Kidney epithelial cell (primary cell): ENCODE results near the gene TRUB2. TPM values are rescaled to one million over a fixed set of nuclear protein-coding genes. Genes with fewer than 3 reads are reported as not detected.

ENCODE experiments used
- DNase-seq: peaks from one replicate; pipeline ENCODE4 v3.0.0-alpha.2; 2010; ENCODE audit warnings: low read depth
- H3K27me3 ChIP-seq: 2 replicates; pipeline ENCODE4 v1.6.0; 2011; ENCODE audit warnings: low read length; ENCODE audit not compliant: control insufficient read depth, insufficient read depth
- H3K36me3 ChIP-seq: 2 replicates; pipeline ENCODE4 v1.5.1; 2011; ENCODE audit warnings: low read length; ENCODE audit not compliant: control insufficient read depth, insufficient read depth
- H3K4me3 ChIP-seq: 2 replicates; pipeline ENCODE4 v1.5.1; 2011; ENCODE audit warnings: low read depth, mild to moderate bottlenecking, control low read depth, low read length
- total RNA-seq: library from RNA; depleted of rRNA; stranded (reverse); fragments of >200 nt; gene quantifications from 2 replicates; pipeline ENCODE4 v1.2.3, GENCODE V29; 2015
- TF ChIP-seq, protein P1 (sequence below): IDR thresholded peaks from 2 replicates; pipeline ENCODE4 v1.5.1; 2011; ENCODE audit warnings: mild to moderate bottlenecking, moderate library complexity, low read length, control low read depth, inconsistent platforms; ENCODE audit not compliant: insufficient read depth, poor library complexity, severe bottlenecking

TRUB2 gene
- total RNA-seq, 1 donor from 2014 or later = 24.4 TPM

DNA sequence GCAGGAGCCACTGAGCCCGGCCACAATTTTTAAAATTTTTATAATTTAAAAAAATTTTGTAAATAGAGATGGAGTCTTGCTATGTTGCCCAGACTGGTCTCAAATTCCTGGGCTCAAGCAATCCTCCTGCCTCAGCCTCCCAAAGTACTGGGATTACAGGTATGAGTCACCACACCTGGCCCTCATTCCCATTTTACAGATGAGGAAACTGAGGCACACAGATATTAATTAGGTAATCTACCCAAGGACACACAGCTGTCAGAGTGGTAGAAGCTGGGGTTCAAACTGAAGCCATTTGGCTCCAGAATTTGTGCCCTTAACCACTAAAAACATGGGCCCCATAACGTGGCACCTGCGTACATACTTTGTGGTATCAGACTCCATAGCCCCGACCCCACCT lies 7.5 kb downstream of the TRUB2 start:
- no peak for DNase-seq
- TF ChIP-seq, protein P1, sequence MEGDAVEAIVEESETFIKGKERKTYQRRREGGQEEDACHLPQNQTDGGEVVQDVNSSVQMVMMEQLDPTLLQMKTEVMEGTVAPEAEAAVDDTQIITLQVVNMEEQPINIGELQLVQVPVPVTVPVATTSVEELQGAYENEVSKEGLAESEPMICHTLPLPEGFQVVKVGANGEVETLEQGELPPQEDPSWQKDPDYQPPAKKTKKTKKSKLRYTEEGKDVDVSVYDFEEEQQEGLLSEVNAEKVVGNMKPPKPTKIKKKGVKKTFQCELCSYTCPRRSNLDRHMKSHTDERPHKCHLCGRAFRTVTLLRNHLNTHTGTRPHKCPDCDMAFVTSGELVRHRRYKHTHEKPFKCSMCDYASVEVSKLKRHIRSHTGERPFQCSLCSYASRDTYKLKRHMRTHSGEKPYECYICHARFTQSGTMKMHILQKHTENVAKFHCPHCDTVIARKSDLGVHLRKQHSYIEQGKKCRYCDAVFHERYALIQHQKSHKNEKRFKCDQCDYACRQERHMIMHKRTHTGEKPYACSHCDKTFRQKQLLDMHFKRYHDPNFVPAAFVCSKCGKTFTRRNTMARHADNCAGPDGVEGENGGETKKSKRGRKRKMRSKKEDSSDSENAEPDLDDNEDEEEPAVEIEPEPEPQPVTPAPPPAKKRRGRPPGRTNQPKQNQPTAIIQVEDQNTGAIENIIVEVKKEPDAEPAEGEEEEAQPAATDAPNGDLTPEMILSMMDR = no peak
- Histone ChIP-seq H3K4me3 (no peak overlapping the region), H3K27me3 (no peaks in the 10 kb centered on the region), H3K36me3 (peaks cover 3% of the 10 kb centered on the region)

DNA sequence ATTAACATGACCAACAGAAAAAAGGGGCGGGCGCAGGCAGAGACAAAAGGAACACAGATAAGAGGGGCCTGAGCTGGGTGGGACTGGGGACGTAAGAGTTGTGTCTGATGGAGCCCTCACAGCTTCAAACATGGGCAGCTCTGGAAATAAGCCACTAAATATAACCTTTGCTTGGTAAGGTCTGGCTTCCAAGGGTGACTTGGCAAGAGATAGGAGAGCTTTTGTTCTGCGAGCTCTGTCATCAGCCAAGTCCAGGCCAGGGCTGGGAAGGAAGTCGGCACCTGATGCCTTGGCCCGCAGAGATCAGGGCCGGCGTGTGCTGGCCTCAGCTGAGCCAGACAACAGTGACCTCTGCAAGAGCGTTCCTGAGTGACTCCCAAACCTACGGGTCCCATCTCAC lies 11.8 kb downstream of the TRUB2 start:
- no peak for DNase-seq
- Histone ChIP-seq H3K36me3 (peaks cover 4% of the 10 kb centered on the region), H3K27me3 (no peaks in the 10 kb centered on the region), H3K4me3 (no peak overlapping the region)
- TF ChIP-seq, protein P1 = no peak

DNA sequence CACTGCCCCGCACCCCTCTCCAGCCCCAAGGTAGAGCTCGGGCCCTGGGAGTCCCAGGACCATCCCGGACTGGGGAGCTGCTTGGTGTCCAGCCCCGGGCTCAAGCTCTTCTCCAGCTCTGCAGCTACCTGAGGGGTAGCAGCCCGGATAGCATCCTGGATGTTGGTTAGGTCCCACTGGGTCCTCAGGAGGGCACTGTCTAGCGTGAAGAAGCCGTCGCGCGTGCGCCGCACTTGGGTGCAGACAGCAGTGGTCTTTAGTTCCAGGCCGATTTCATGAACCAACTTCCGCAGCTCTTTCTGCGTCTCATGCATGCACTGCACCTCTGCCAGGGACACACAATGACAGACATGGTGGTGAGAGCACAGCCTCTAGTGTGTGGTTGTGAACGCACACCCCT lies 12.7 kb downstream of the TRUB2 start:
- no peak overlapping the region for H3K4me3 ChIP-seq
- DNase-seq = no peak
- TF ChIP-seq, protein P1 = no peak
- H3K36me3 ChIP-seq = peaks cover 6% of the 10 kb centered on the region
- no peaks in the 10 kb centered on the region for H3K27me3 ChIP-seq

GRCh38 chr9:128304971-128305288 lies 17.3 kb downstream of the TRUB2 start:
- TF ChIP-seq, protein P1 = no peak
- Histone ChIP-seq H3K4me3 (no peak overlapping the region), H3K27me3 (no peaks in the 10 kb centered on the region), H3K36me3 (peaks cover 4% of the 10 kb centered on the region)
- no peak for DNase-seq

DNA sequence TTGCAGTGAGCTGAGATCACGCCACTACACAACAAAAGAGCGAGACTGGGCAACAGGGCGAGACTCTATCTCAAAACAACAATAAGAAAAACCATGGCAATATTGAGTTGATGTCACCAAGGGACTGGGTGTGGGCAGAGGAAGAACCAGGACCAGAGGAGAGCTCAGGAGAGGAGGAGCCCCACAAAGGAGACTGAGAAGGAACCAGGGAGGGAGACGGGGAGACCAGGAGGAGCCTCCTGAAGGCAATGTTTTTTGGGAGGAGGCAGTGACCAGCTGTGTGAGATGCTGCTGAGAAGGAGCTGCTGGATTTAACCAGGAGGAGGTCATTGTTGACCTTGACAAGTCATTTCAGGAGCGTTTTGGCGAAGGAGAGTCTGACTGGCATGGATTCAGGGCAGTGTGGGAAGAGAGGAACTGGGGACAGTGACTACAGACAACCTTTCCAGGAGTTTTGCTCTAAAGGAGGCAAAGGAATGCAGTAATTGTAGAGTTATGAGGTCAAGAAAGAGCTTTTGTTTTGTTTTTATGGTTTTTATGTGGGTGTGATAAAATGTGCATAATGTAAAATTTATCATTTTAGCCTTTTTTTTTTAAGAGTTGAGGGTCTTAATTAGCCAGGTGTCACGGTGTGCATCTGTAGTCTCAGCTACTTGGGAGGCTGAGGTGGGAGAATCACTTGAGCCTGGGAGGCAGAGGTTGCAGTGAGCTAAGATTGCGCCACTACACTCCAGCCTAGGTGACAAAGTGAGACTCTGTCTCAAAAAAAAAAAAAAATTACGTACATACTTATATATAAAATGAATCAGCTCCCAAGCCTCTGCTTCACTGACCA lies 17.9 kb downstream of the TRUB2 start:
- Histone ChIP-seq H3K36me3 (peaks cover 1% of the 10 kb centered on the region), H3K4me3 (no peak overlapping the region), H3K27me3 (no peaks in the 10 kb centered on the region)
- TF ChIP-seq, protein P1 = no peak
- DNase-seq = no peak
